HuH-7.5 (cell line): ENCODE measurements around the gene UNC119.
"Not testable (repeated sequence)": the region's sequence is repeated elsewhere in the genome, so short reads cannot be mapped to it uniquely, and the experiment has no call there.

Experiments
- DNase-seq: peaks from one replicate; pipeline ENCODE4 v3.0.0; 2011; ENCODE audit warnings: low spot score

Gene UNC119

GRCh38 chr17:28552176-28552999 lies at the start of gene UNC119:
Gene UNC119, minus strand, starts transcription at chr17:28552624. Its CDS starts 67 bp downstream, at chr17:28552557.
- DNase-seq, result peak; percentile 91

- peak; percentile 53 for DNase-seq
Observed at GRCh38 chr17:28599311-28600184, 47.1 kb upstream of the UNC119 start.

- peak; percentile 95 for DNase-seq
Observed at GRCh38 chr17:28598799-28599310, 46.4 kb upstream of the UNC119 start, which contains the start of gene SPAG5. Gene SPAG5, minus strand, starts transcription at chr17:28599025. Its CDS starts 79 bp downstream, at chr17:28598946.

- DNase-seq, result no peak
Observed at GRCh38 chr17:28598389-28598788, 46.0 kb upstream of the UNC119 start.

- DNase-seq, result peak; percentile 62
Observed at GRCh38 chr17:28597606-28598383, 45.4 kb upstream of the UNC119 start.

- no peak for DNase-seq
Observed at GRCh38 chr17:28592260-28592659, 39.8 kb upstream of the UNC119 start.

GRCh38 chr17:28585851-28586250 lies 33.4 kb upstream of the UNC119 start:
- no peak for DNase-seq

GRCh38 chr17:28584434-28584833 lies 32.0 kb upstream of the UNC119 start:
- no peak for DNase-seq

- DNase-seq, result no peak
Observed at GRCh38 chr17:28582513-28582912, 30.1 kb upstream of the UNC119 start.

GRCh38 chr17:28580959-28581358 lies 28.5 kb upstream of the UNC119 start:
- DNase-seq, result no peak

- DNase-seq, result no peak
Observed at GRCh38 chr17:28579526-28579925, 27.1 kb upstream of the UNC119 start.

- DNase-seq, result no peak
Observed at GRCh38 chr17:28578246-28579195, 26.1 kb upstream of the UNC119 start.

- DNase-seq, result no peak
Observed at GRCh38 chr17:28577466-28577824, 25.0 kb upstream of the UNC119 start.

- DNase-seq, result peak; percentile 97
Observed at GRCh38 chr17:28576758-28577465, 24.5 kb upstream of the UNC119 start, which contains the start of gene ALDOC. Gene ALDOC, minus strand, starts transcription at chr17:28576895. Its CDS starts 1,363 bp downstream, at chr17:28575532.

- not testable (repeated sequence) for DNase-seq
Observed at GRCh38 chr17:28576016-28576415, 23.6 kb upstream of the UNC119 start.

GRCh38 chr17:28575126-28575795 lies 22.8 kb upstream of the UNC119 start:
- DNase-seq, result no peak

GRCh38 chr17:28574526-28574925 lies 22.1 kb upstream of the UNC119 start:
- no peak for DNase-seq

GRCh38 chr17:28573966-28574480 lies 21.6 kb upstream of the UNC119 start:
- no peak for DNase-seq

- DNase-seq, result no peak
Observed at GRCh38 chr17:28573521-28573920, 21.1 kb upstream of the UNC119 start.
